GM12865 (cell line): ENCODE measurements around the gene GH1.
"Not testable (repeated sequence)": the region's sequence is repeated elsewhere in the genome, so short reads cannot be mapped to it uniquely, and the experiment has no call there.

ENCODE experiments used
- DNase-seq: peaks from one replicate; pipeline ENCODE4 v3.0.0; 2010; ENCODE audit warnings: low read depth
- H3K4me3 ChIP-seq: 2 replicates; pipeline ENCODE4 v1.5.1; 2011; ENCODE audit warnings: mild to moderate bottlenecking, low read depth, low read length, control low read depth
- CTCF ChIP-seq: IDR thresholded peaks from 2 replicates; pipeline ENCODE4 v1.5.1; 2011; ENCODE audit warnings: low read length, control low read depth, low read depth, inconsistent platforms; ENCODE audit not compliant: insufficient read depth; ENCODE audit errors: missing control alignments

GH1 gene

GRCh38 chr17:63918789-63919305 lies at the start of gene GH1:
Gene GH1 (minus strand): TSS chr17:63918839. CDS start chr17:63918776, 63 bp downstream.
- H3K4me3 ChIP-seq, DNase-seq: not testable (repeated sequence)

GRCh38 chr17:63967953-63968352 lies 49.3 kb upstream of the GH1 start:
- no peak for DNase-seq
- no peak overlapping the region for H3K4me3 ChIP-seq
- no peak for TF ChIP-seq CTCF

- no peak for TF ChIP-seq CTCF
- peak; percentile 78 for DNase-seq
- H3K4me3 ChIP-seq, result no peak overlapping the region
Measured at GRCh38 chr17:63966646-63967264, 48.1 kb upstream of the GH1 start.

- no peak for DNase-seq
- H3K4me3 ChIP-seq, result no peak overlapping the region
- no peak for TF ChIP-seq CTCF
Measured at GRCh38 chr17:63963123-63963522, 44.5 kb upstream of the GH1 start.

- no peak for TF ChIP-seq CTCF
- DNase-seq, result no peak
- H3K4me3 ChIP-seq, result no peak overlapping the region
Measured at GRCh38 chr17:63962298-63962744, 43.7 kb upstream of the GH1 start.

- peak; percentile 79 for DNase-seq
- H3K4me3 ChIP-seq, result no peak overlapping the region
- no peak for TF ChIP-seq CTCF
Measured at GRCh38 chr17:63961355-63962212, 42.9 kb upstream of the GH1 start.

GRCh38 chr17:63960430-63960829 lies 41.8 kb upstream of the GH1 start:
- no peak for DNase-seq
- no peak overlapping the region for H3K4me3 ChIP-seq
- TF ChIP-seq CTCF, result no peak
